Trophoblast cell (in vitro differentiated cells and primary cell): Measurements from ENCODE around the gene DENND1A.

Experiments used
- DNase-seq, 2 donors: peaks; one replicate each; pipeline ENCODE4 v3.0.0-alpha.2; 2016
- H2AFZ ChIP-seq: 2 replicates; pipeline ENCODE4 v1.6.1; 2013; ENCODE audit warnings: low read length, moderate library complexity, mild to moderate bottlenecking; ENCODE audit not compliant: insufficient read depth, poor library complexity
- H2AK5ac ChIP-seq: 2 replicates; pipeline ENCODE4 v1.6.1; 2013; ENCODE audit warnings: mild to moderate bottlenecking, low read length
- H2BK120ac ChIP-seq: 2 replicates; pipeline ENCODE4 v1.6.1; 2013; ENCODE audit warnings: low read length, mild to moderate bottlenecking, moderate library complexity; ENCODE audit not compliant: insufficient read depth, poor library complexity
- H2BK12ac ChIP-seq: 2 replicates; pipeline ENCODE4 v1.6.1; 2013; ENCODE audit warnings: mild to moderate bottlenecking, low read length, moderate library complexity
- H2BK5ac ChIP-seq: 2 replicates; pipeline ENCODE4 v1.6.1; 2013; ENCODE audit warnings: low read length, low read depth, moderate library complexity, mild to moderate bottlenecking; ENCODE audit not compliant: poor library complexity
- H3K14ac ChIP-seq: 2 replicates; pipeline ENCODE4 v1.6.1; 2013; ENCODE audit warnings: mild to moderate bottlenecking, low read length
- H3K18ac ChIP-seq: 2 replicates; pipeline ENCODE4 v1.6.1; 2013; ENCODE audit warnings: mild to moderate bottlenecking, low read length
- H3K23ac ChIP-seq: 2 replicates; pipeline ENCODE4 v1.6.1; 2013; ENCODE audit warnings: low read length
- H3K27ac ChIP-seq: 2 replicates; pipeline ENCODE4 v1.5.1; 2013; ENCODE audit warnings: low read depth, mild to moderate bottlenecking, inconsistent platforms, low read length, moderate library complexity
- H3K27me3 ChIP-seq: 2 replicates; pipeline ENCODE4 v1.6.1; 2013; ENCODE audit warnings: inconsistent platforms, mild to moderate bottlenecking, low read length, moderate library complexity; ENCODE audit not compliant: insufficient read depth
- H3K36me3 ChIP-seq, 2 experiments: 1 replicate in 1 of 2; 2 replicates in 1 of 2; pipeline ENCODE4 v1.6.1; 2013; ENCODE audit warnings: low read length in 2 of 2, mild to moderate bottlenecking in 2 of 2, moderate library complexity in 1 of 2; ENCODE audit not compliant: insufficient read depth in 2 of 2, control insufficient read depth in 1 of 2
- H3K4ac ChIP-seq: 2 replicates; pipeline ENCODE4 v1.6.1; 2013; ENCODE audit warnings: low read depth, mild to moderate bottlenecking, low read length, moderate library complexity
- H3K4me1 ChIP-seq, 2 experiments: 1 replicate in 1 of 2; 2 replicates in 1 of 2; pipeline ENCODE4 v1.6.1; 2013; ENCODE audit warnings: low read length in 2 of 2, mild to moderate bottlenecking in 2 of 2, moderate library complexity in 1 of 2; ENCODE audit not compliant: insufficient read depth in 2 of 2, control insufficient read depth in 1 of 2
- H3K4me2 ChIP-seq: 2 replicates; pipeline ENCODE4 v1.6.1; 2013; ENCODE audit warnings: inconsistent platforms, mild to moderate bottlenecking, low read length, moderate library complexity
- H3K4me3 ChIP-seq: 2 replicates; pipeline ENCODE4 v1.5.1; 2013; ENCODE audit warnings: mild to moderate bottlenecking, low read depth, low read length, inconsistent platforms
- H3K79me1 ChIP-seq: one replicate; pipeline ENCODE4 v1.6.1; 2013; ENCODE audit warnings: low read length
- H3K79me2 ChIP-seq: 2 replicates; pipeline ENCODE4 v1.6.1; 2013; ENCODE audit warnings: low read length, mild to moderate bottlenecking; ENCODE audit not compliant: control insufficient read depth, insufficient read depth, poor library complexity
- H3K9ac ChIP-seq: 2 replicates; pipeline ENCODE4 v1.6.1; 2013; ENCODE audit warnings: mild to moderate bottlenecking, low read length
- H3K9me3 ChIP-seq: 2 replicates; pipeline ENCODE4 v1.6.1; 2013; ENCODE audit warnings: low read depth, mild to moderate bottlenecking, control low read depth, inconsistent platforms, low read length; ENCODE audit not compliant: insufficient read depth
- H4K12ac ChIP-seq: 2 replicates; pipeline ENCODE4 v1.6.1; 2013; ENCODE audit warnings: low read depth, mild to moderate bottlenecking, low read length, moderate library complexity
- H4K8ac ChIP-seq: 2 replicates; pipeline ENCODE4 v1.6.1; 2013; ENCODE audit warnings: low read depth, mild to moderate bottlenecking, low read length, moderate library complexity
- H4K91ac ChIP-seq: one replicate; pipeline ENCODE4 v1.6.1; 2013; ENCODE audit warnings: low read depth, mild to moderate bottlenecking, low read length, moderate library complexity
- WGBS: extraction: QIAGEN DNeasy Blood & Tissue Kit; methylation state at CpG from one replicate; pipeline ENCODE4 v1.1.7; 2013; ENCODE audit warnings: missing lambda C conversion rate; ENCODE audit not compliant: insufficient read length, insufficient coverage; ENCODE audit errors: extremely low coverage; 5-methylcytosine and 5-hydroxymethylcytosine counted together

The DENND1A gene

DNA sequence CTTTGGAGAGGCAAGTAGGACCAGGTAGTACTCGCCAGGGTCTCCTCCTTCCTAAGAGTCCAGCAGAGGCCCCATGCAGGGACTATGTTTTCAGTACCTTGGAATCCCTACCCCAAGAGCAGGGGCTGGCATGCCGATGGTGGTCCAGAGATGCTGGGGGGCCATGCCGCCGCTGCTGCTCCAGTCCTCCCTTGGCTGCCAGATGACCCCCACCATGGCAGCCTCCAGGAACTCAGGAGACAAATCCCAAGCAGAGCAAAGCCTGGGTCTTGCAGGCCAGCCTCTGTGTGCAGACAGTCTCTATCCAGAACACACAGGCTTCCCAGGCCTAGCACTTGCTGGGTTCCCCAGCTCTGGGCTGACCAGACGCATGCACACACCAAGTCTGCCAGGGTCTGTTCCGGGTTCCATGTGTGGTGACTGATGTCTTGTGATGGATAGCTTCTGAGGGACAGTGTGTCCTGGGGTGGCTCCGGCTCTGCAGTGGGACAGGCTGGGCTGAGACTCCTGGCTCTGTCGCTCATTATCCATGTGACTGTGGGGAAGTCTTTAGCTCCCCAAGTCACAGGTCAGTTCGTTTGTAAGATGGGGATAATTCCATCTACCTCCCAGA lies 446.6 kb downstream of the DENND1A start:
- Histone ChIP-seq H2AK5ac (no peak overlapping the region), H4K91ac (no peak overlapping the region), H3K4me1 (peaks cover 0 to 2% of the 10 kb centered on the region in 2 experiments), H2BK12ac (no peak overlapping the region), H3K27me3 (no peaks in the 10 kb centered on the region), H2BK5ac (no peak overlapping the region), H3K79me2 (no peaks in the 10 kb centered on the region), H3K27ac (no peak overlapping the region), H3K23ac (no peak overlapping the region), H4K12ac (no peak overlapping the region), H3K79me1 (no peaks in the 10 kb centered on the region), H3K9ac (no peak overlapping the region), H2BK120ac (no peak overlapping the region), H3K14ac (no peak overlapping the region), H3K18ac (no peak overlapping the region), H2AFZ (no peak overlapping the region), H4K8ac (no peak overlapping the region), H3K4me2 (no peak overlapping the region), H3K4ac (no peak overlapping the region), H3K36me3 (no peaks in the 10 kb centered on the region), H3K4me3 (no peak overlapping the region), H3K9me3 (peaks cover 2% of the 10 kb centered on the region)
- no CpG with 5 or more reads among the region's 9 CpGs for WGBS
- DNase-seq: no peak

DNA sequence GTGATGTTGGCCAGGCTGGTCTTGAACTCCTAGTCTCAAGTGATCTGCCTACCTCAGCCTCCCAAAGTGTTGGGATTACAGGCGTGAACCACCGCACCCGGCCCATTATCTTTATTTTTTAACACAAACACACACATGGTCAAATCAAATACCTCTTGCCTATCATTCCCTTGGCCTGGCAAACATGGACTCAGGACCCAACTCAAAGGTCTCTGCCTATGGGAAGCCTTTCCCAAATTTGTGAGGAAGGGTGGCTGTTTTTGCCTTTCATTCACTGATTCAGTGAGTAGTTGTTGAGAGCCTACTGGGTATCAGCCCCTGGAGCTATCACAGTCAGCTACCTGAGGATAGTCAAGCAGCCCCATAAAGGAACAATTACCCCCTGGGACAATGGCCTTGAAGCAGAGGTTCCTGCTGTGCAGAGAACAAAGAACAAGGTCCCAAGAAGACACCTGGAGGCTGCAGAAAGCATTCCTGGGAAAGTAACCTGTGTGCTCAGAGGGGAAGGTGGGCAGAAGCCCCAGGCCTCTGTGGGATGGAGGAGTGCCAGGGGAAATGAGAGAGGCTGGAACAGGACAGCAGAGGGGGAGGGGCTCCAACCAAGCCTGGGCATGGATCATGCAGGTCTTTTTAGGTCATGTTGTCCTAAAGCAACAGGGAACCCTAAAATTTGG lies 447.5 kb downstream of the DENND1A start:
- no peaks in the 10 kb centered on the region for H3K27me3 ChIP-seq
- H2AFZ ChIP-seq: no peak overlapping the region
- H3K9ac ChIP-seq: no peak overlapping the region
- no peak overlapping the region for H2BK120ac ChIP-seq
- peaks cover 2% of the 10 kb centered on the region for H3K9me3 ChIP-seq
- H2BK12ac ChIP-seq: no peak overlapping the region
- H3K79me2 ChIP-seq: no peaks in the 10 kb centered on the region
- H3K23ac ChIP-seq: no peak overlapping the region
- H2AK5ac ChIP-seq: no peak overlapping the region
- no peak overlapping the region for H3K14ac ChIP-seq
- H2BK5ac ChIP-seq: no peak overlapping the region
- no peak for DNase-seq
- WGBS: no CpG with 5 or more reads among the region's 3 CpGs
- H3K36me3 ChIP-seq: no peaks in the 10 kb centered on the region
- no peak overlapping the region for H3K4me2 ChIP-seq
- no peak overlapping the region for H4K91ac ChIP-seq
- no peak overlapping the region for H3K4me3 ChIP-seq
- no peak overlapping the region for H3K27ac ChIP-seq
- no peak overlapping the region for H3K18ac ChIP-seq
- no peak overlapping the region for H4K8ac ChIP-seq
- H3K4ac ChIP-seq: no peak overlapping the region
- H4K12ac ChIP-seq: no peak overlapping the region
- H3K79me1 ChIP-seq: no peaks in the 10 kb centered on the region
- H3K4me1 ChIP-seq: peaks cover 0 to 2% of the 10 kb centered on the region in 2 experiments

DNA sequence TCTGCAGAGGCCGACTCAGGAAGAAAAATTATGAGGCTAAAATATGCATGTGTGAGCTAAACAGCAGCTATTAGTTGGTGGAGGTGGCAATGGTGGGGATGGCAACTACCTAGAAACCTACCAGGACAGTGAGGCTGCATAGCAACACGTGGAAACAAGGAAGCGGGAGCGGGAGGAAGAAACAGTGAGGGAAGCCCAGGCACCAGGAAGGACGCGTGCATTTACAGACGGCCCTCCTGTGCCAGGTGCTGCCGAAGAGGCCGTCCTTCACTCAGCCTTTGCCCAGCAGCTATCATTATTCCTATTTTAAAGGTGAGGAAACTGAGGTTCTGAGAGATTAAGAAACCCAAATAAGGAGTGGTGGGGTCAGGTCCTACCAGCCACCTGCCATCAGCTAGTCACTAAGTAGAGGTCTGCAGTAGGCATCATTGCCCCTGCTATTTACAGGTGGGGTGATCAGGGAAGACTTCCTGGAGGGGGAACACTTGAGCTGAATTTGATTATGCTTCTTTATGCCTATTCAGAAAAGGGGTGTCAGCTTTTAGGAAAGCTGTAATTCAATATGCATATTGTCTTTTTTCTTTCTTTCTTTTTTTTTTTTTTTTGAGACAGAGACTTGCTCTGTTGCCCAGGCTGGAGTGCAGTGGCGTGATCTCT lies 448.6 kb downstream of the DENND1A start:
- H4K8ac ChIP-seq: no peak overlapping the region
- H2BK120ac ChIP-seq: no peak overlapping the region
- no peak overlapping the region for H2AFZ ChIP-seq
- H3K36me3 ChIP-seq: no peaks in the 10 kb centered on the region
- no peak overlapping the region for H3K4me3 ChIP-seq
- no peak for DNase-seq
- no peaks in the 10 kb centered on the region for H3K79me2 ChIP-seq
- H3K79me1 ChIP-seq: no peaks in the 10 kb centered on the region
- peaks cover 0 to 2% of the 10 kb centered on the region in 2 experiments for H3K4me1 ChIP-seq
- no peak overlapping the region for H3K9ac ChIP-seq
- no peak overlapping the region for H3K4ac ChIP-seq
- no peak overlapping the region for H2BK5ac ChIP-seq
- H4K91ac ChIP-seq: no peak overlapping the region
- no peak overlapping the region for H3K23ac ChIP-seq
- no peak overlapping the region for H3K4me2 ChIP-seq
- H2AK5ac ChIP-seq: no peak overlapping the region
- H4K12ac ChIP-seq: no peak overlapping the region
- H3K27me3 ChIP-seq: no peaks in the 10 kb centered on the region
- H3K9me3 ChIP-seq: peaks cover 2% of the 10 kb centered on the region
- no peak overlapping the region for H2BK12ac ChIP-seq
- no CpG with 5 or more reads among the region's 10 CpGs for WGBS
- no peak overlapping the region for H3K14ac ChIP-seq
- H3K18ac ChIP-seq: no peak overlapping the region
- H3K27ac ChIP-seq: no peak overlapping the region

DNA sequence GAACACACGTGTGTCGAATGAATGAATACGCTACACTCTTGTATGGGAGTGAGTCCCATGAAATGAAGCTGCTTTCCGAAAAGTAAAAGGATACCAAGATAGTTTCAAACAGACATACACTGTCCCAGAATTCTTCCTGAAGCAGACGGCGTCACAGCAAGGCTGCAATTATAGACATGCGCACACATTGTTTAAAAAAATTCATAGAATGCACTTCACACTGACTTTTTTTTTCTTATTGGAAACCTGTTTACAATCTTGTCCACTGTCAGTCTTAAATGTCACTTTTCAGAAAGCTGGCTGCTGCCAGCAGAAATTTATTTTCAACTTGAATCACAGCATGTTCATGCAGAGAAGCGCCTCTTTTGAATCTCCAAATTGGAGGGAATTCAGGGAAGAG lies 449.1 kb downstream of the DENND1A start:
- H3K27me3 ChIP-seq: no peaks in the 10 kb centered on the region
- H2BK12ac ChIP-seq: no peak overlapping the region
- H3K4me1 ChIP-seq: peaks cover 0 to 2% of the 10 kb centered on the region in 2 experiments
- H3K18ac ChIP-seq: no peak overlapping the region
- H2BK120ac ChIP-seq: no peak overlapping the region
- no peak overlapping the region for H4K12ac ChIP-seq
- H3K9ac ChIP-seq: no peak overlapping the region
- no peak overlapping the region for H2AK5ac ChIP-seq
- H3K4ac ChIP-seq: no peak overlapping the region
- no peak overlapping the region for H2BK5ac ChIP-seq
- no peaks in the 10 kb centered on the region for H3K79me1 ChIP-seq
- no peak overlapping the region for H4K8ac ChIP-seq
- H3K27ac ChIP-seq: no peak overlapping the region
- H3K9me3 ChIP-seq: peaks cover 2% of the 10 kb centered on the region
- no peak overlapping the region for H3K4me3 ChIP-seq
- no peak overlapping the region for H3K23ac ChIP-seq
- no peak overlapping the region for H2AFZ ChIP-seq
- no peaks in the 10 kb centered on the region for H3K36me3 ChIP-seq
- no peaks in the 10 kb centered on the region for H3K79me2 ChIP-seq
- H3K4me2 ChIP-seq: no peak overlapping the region
- H4K91ac ChIP-seq: no peak overlapping the region
- peak; percentile 45 to 72 for DNase-seq
- no CpG with 5 or more reads among the region's 8 CpGs for WGBS
- H3K14ac ChIP-seq: no peak overlapping the region
